Kidney (tissue), 14 donors: ENCODE data around the gene RNF150. TPM values are rescaled to one million over a fixed set of nuclear protein-coding genes. Genes with fewer than 3 reads are reported as not detected.

Experiments
- DNase-seq, 5 donors: peaks; one replicate each; pipeline ENCODE4 v3.0.0-alpha.2; 2013 to 2020
- FAIRE-seq: peaks from 2 replicates; lab custom pipeline; 2012; peaks lifted over from hg19 to GRCh38; lab: Jason Lieb, UNC
- H3K27ac ChIP-seq, 2 donors: one replicate each; pipeline ENCODE4 v1.7.0; 2013; ENCODE audit warnings: low read depth in 2 of 2, low read length in 2 of 2, inconsistent platforms in 1 of 2
- H3K27me3 ChIP-seq: one replicate; pipeline ENCODE4 v1.7.1; 2013; ENCODE audit warnings: low read length, inconsistent platforms; ENCODE audit not compliant: control insufficient read depth, insufficient read depth
- H3K36me3 ChIP-seq, 3 donors: one replicate each; pipeline versions ENCODE4 v1.7.0 to v1.7.1; 2013; ENCODE audit warnings: low read length in 3 of 3, control low read depth in 1 of 3, inconsistent platforms in 1 of 3; ENCODE audit not compliant: insufficient read depth in 3 of 3, control insufficient read depth in 2 of 3
- H3K4me1 ChIP-seq, 3 donors: one replicate each; pipeline versions ENCODE4 v1.7.0 to v1.7.1; 2013; ENCODE audit warnings: low read length in 3 of 3, inconsistent platforms in 1 of 3, low read depth in 1 of 3; ENCODE audit not compliant: control insufficient read depth in 2 of 3, insufficient read depth in 2 of 3
- H3K4me3 ChIP-seq, 3 donors: one replicate each; pipeline versions ENCODE4 v1.7.0 to v1.8.1; 2013; ENCODE audit warnings: low read length in 3 of 3, control low read depth in 1 of 3, inconsistent platforms in 1 of 3
- H3K9ac ChIP-seq, 3 donors: one replicate each; pipeline versions ENCODE4 v1.7.0 to v1.7.1; 2013; ENCODE audit warnings: low read length in 3 of 3, control low read depth in 1 of 3, inconsistent platforms in 1 of 3
- H3K9me3 ChIP-seq, 3 donors: one replicate each; pipeline versions ENCODE4 v1.7.0 to v1.7.1; 2013; ENCODE audit warnings: low read length in 3 of 3, control low read depth in 1 of 3, inconsistent platforms in 1 of 3; ENCODE audit not compliant: control insufficient read depth in 2 of 3, insufficient read depth in 1 of 3
- CTCF ChIP-seq: IDR thresholded peaks from 3 replicates; pipeline ENCODE4 v1.5.1; 2012; ENCODE audit warnings: mild to moderate bottlenecking, moderate library complexity, borderline replicate concordance; ENCODE audit not compliant: insufficient read depth; ENCODE audit errors: extremely low read depth
- intact Hi-C: fragments of 100-400 bp; cut with DNase I; formaldehyde crosslinking; loops from one replicate; pipeline ENCODE4 v1.11.1; 2022
- polyA plus RNA-seq: library from polyadenylated mRNA; stranded (reverse); fragments of 350-450 nt; fragmentation: Illumina TruSeq; extraction: RNeasy Lipid Tissue Mini Kit (QIAGEN cat#74804); gene quantifications from one replicate; pipeline ENCODE4 v1.2.3, GENCODE V29; 2014; ENCODE audit warnings: low read depth, low replicate concordance; ENCODE audit not compliant: insufficient read depth
- total RNA-seq: library from RNA; stranded (reverse); fragmentation: NEBNext Ultra II Directional; extraction: Animal tissue kit (Norgen Biotek cat#: 25700); gene quantifications from one replicate; pipeline ENCODE4 v1.2.1, GENCODE V29; 2021
- donor health status: control.
- donor health status: control.
- donor health status: control.
- donor health status: control.
- donor health status: control.
- donor health status: DM: yes; HTN: yes; CAD: no.
- donor health status: Normal renal cell carcinoma (clear cell type).

The RNF150 gene
- total and polyA plus RNA-seq, 2 donors from 2014 or later = 5.0 to 34.2 TPM

- intact Hi-C loops = no loop called here
- no peaks in the 10 kb centered on the region for H3K27me3 ChIP-seq
- no peak for TF ChIP-seq CTCF
- H3K9me3 ChIP-seq = no peaks in the 10 kb centered on the region
- FAIRE-seq (no peak), DNase-seq (no peak)
- no peaks in the 10 kb centered on the region for H3K4me1 ChIP-seq
- H3K9ac ChIP-seq = no peak overlapping the region
- no peak overlapping the region for H3K27ac ChIP-seq
- no peak overlapping the region for H3K4me3 ChIP-seq
- no peaks in the 10 kb centered on the region for H3K36me3 ChIP-seq
Observed at GRCh38 chr4:141107927-141108326, 25.3 kb downstream of the RNF150 start.

- Histone ChIP-seq H3K4me3 (no peak overlapping the region), H3K9ac (no peak overlapping the region), H3K9me3 (no peaks in the 10 kb centered on the region), H3K4me1 (no peaks in the 10 kb centered on the region), H3K36me3 (no peaks in the 10 kb centered on the region), H3K27me3 (no peaks in the 10 kb centered on the region), H3K27ac (no peak overlapping the region)
- no peak for TF ChIP-seq CTCF
- FAIRE-seq = no peak
- intact Hi-C loops = no loop called here
- no peak for DNase-seq
Observed at GRCh38 chr4:141102367-141102766, 30.9 kb downstream of the RNF150 start.

DNA sequence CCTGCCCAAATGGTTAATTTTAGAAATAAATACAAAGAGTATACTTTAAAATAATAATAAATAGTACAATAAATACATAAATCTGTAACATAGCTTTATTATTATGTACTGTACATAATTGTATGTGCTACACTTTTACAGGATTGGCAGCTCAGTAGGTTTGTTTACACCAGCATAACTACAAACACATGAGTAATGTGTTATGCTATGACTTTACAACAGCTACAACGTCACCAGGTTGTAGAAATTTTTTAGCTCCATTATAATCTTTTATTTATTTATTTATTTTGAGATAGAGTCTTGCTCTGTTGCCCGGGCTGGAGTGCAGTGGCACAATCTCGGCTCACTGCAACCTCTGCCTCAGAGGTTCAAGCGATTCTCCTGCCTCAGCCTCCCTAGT lies 31.8 kb downstream of the RNF150 start:
- no peaks in the 10 kb centered on the region for H3K36me3 ChIP-seq
- no peak overlapping the region for H3K27ac ChIP-seq
- TF ChIP-seq CTCF = no peak
- no peaks in the 10 kb centered on the region for H3K9me3 ChIP-seq
- no peaks in the 10 kb centered on the region for H3K27me3 ChIP-seq
- H3K4me1 ChIP-seq = no peaks in the 10 kb centered on the region
- H3K9ac ChIP-seq = no peak overlapping the region
- no peak for DNase-seq
- no peak for FAIRE-seq
- intact Hi-C loops = no loop called here
- no peak overlapping the region for H3K4me3 ChIP-seq

GRCh38 chr4:141099326-141099725 lies 33.9 kb downstream of the RNF150 start:
- FAIRE-seq = no peak
- H3K4me3 ChIP-seq = no peak overlapping the region
- TF ChIP-seq CTCF = no peak
- H3K27me3 ChIP-seq = no peaks in the 10 kb centered on the region
- H3K9ac ChIP-seq = no peak overlapping the region
- H3K36me3 ChIP-seq = no peaks in the 10 kb centered on the region
- intact Hi-C loops = no loop called here
- H3K27ac ChIP-seq = no peak overlapping the region
- no peaks in the 10 kb centered on the region for H3K9me3 ChIP-seq
- no peak for DNase-seq
- no peaks in the 10 kb centered on the region for H3K4me1 ChIP-seq
